T-helper 1 cell (primary cell): ENCODE measurements around the gene EFCAB6.

ENCODE experiments used
- DNase-seq, 5 donors: peaks; one replicate each; pipeline ENCODE4 v3.0.0-alpha.2; 2012 to 2020

EFCAB6 gene

GRCh38 chr22:43812890-43813289, 785 bp upstream of the EFCAB6 start:
- DNase-seq = no peak

- DNase-seq = peak in 1 of 5 donors; percentile 5
Observed at GRCh38 chr22:43811777-43812148, 342 bp downstream of the EFCAB6 start.

GRCh38 chr22:43802897-43803495, 9.1 kb downstream of the EFCAB6 start:
- DNase-seq = no peak

GRCh38 chr22:43800970-43801369, 11.1 kb downstream of the EFCAB6 start:
- DNase-seq = no peak

- no peak for DNase-seq
Observed at GRCh38 chr22:43798492-43798891, 13.6 kb downstream of the EFCAB6 start.

- DNase-seq = no peak
Observed at GRCh38 chr22:43796567-43796966, 15.5 kb downstream of the EFCAB6 start.

- no peak for DNase-seq
Observed at GRCh38 chr22:43795320-43795719, 16.8 kb downstream of the EFCAB6 start.

GRCh38 chr22:43792905-43793304, 19.2 kb downstream of the EFCAB6 start:
- no peak for DNase-seq

- DNase-seq = no peak
Observed at GRCh38 chr22:43789452-43789851, 22.7 kb downstream of the EFCAB6 start.

- no peak for DNase-seq
Observed at GRCh38 chr22:43783777-43784176, 28.3 kb downstream of the EFCAB6 start.

GRCh38 chr22:43782448-43782847, 29.7 kb downstream of the EFCAB6 start:
- DNase-seq = no peak

- no peak for DNase-seq
Observed at GRCh38 chr22:43777286-43777685, 34.8 kb downstream of the EFCAB6 start.

- no peak for DNase-seq
Observed at GRCh38 chr22:43776081-43776670, 35.9 kb downstream of the EFCAB6 start.

GRCh38 chr22:43774318-43774915, 37.7 kb downstream of the EFCAB6 start:
- DNase-seq = no peak

GRCh38 chr22:43772831-43773230, 39.3 kb downstream of the EFCAB6 start:
- DNase-seq = no peak

- DNase-seq = no peak
Observed at GRCh38 chr22:43755452-43755851, 56.7 kb downstream of the EFCAB6 start.

GRCh38 chr22:43755011-43755410, 57.1 kb downstream of the EFCAB6 start:
- no peak for DNase-seq

- no peak for DNase-seq
Observed at GRCh38 chr22:43754176-43754575, 57.9 kb downstream of the EFCAB6 start.

- no peak for DNase-seq
Observed at GRCh38 chr22:43753688-43754087, 58.4 kb downstream of the EFCAB6 start.

GRCh38 chr22:43750751-43751150, 61.4 kb downstream of the EFCAB6 start:
- DNase-seq = no peak

- no peak for DNase-seq
Observed at GRCh38 chr22:43749473-43749872, 62.6 kb downstream of the EFCAB6 start.

GRCh38 chr22:43747877-43748276, 64.2 kb downstream of the EFCAB6 start:
- no peak for DNase-seq

- DNase-seq = no peak
Observed at GRCh38 chr22:43747058-43747457, 65.0 kb downstream of the EFCAB6 start.

- no peak for DNase-seq
Observed at GRCh38 chr22:43745783-43746356, 66.2 kb downstream of the EFCAB6 start.
